ENCODE data around the gene NPHP4.

Gene NPHP4

DNA sequence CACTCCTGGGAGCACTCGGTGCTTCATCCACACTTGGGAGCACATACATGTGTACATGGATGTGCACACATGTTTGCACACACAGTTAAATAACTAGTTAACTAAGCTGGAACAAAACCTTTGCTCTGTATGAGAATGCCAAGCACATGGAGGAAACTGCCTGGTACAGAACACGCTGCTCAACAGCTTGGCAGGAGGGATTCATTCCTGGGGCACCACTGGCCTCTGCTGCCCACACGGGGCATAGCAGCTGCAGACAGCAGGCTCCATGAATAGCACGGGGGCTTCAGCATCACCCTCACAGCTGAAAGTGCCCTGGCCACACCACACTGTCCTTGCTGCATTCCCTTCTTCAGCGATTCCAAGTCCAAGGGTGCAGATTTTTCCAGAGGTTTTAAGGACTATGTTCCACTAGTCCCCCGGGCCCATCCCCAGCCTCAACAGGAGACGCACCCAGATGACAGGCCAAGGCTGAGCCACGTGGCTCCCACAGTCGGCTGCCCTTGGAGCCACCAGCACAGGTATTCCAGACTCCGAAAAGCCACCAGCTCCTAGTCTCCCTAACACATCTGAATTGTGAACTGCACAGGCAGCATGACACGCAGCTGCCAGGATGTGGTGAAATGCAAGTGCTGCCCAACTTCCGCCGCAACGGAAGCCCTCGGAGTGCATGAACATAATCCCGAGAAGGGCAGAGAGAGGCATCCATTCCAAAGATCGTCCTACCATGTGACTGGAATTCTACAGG lies 16.9 kb downstream of the NPHP4 start:
- Mint-ChIP-seq H3K27ac (no peak overlapping the region), H3K9me3 (peaks cover 4% of the 10 kb centered on the region), H3K4me1 (peaks cover 51% of the 10 kb centered on the region), H3K4me3 (no peak overlapping the region), H3K36me3 (ENCODE audit: low read depth) (peaks cover 17% of the 10 kb centered on the region), H3K27me3 (ENCODE audit: low read depth, poor library complexity) (no peaks in the 10 kb centered on the region)
- peak; percentile 62 for DNase-seq
- TF ChIP-seq, protein P1, sequence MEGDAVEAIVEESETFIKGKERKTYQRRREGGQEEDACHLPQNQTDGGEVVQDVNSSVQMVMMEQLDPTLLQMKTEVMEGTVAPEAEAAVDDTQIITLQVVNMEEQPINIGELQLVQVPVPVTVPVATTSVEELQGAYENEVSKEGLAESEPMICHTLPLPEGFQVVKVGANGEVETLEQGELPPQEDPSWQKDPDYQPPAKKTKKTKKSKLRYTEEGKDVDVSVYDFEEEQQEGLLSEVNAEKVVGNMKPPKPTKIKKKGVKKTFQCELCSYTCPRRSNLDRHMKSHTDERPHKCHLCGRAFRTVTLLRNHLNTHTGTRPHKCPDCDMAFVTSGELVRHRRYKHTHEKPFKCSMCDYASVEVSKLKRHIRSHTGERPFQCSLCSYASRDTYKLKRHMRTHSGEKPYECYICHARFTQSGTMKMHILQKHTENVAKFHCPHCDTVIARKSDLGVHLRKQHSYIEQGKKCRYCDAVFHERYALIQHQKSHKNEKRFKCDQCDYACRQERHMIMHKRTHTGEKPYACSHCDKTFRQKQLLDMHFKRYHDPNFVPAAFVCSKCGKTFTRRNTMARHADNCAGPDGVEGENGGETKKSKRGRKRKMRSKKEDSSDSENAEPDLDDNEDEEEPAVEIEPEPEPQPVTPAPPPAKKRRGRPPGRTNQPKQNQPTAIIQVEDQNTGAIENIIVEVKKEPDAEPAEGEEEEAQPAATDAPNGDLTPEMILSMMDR (IDR thresholded peaks at IDR 0.05) = peak; percentile 68

GRCh38 chr1:5974631-5975030 lies 17.6 kb downstream of the NPHP4 start:
- no peak overlapping the region for H3K27ac Mint-ChIP-seq
- no peak overlapping the region for H3K4me3 Mint-ChIP-seq
- TF ChIP-seq, protein P1 (IDR thresholded peaks at IDR 0.05) = no peak
- DNase-seq = no peak
- peaks cover 17% of the 10 kb centered on the region for H3K36me3 Mint-ChIP-seq (ENCODE audit: low read depth)
- H3K9me3 Mint-ChIP-seq = peaks cover 4% of the 10 kb centered on the region
- peaks cover 45% of the 10 kb centered on the region for H3K4me1 Mint-ChIP-seq
- H3K27me3 Mint-ChIP-seq (ENCODE audit: low read depth, poor library complexity) = no peaks in the 10 kb centered on the region

DNA sequence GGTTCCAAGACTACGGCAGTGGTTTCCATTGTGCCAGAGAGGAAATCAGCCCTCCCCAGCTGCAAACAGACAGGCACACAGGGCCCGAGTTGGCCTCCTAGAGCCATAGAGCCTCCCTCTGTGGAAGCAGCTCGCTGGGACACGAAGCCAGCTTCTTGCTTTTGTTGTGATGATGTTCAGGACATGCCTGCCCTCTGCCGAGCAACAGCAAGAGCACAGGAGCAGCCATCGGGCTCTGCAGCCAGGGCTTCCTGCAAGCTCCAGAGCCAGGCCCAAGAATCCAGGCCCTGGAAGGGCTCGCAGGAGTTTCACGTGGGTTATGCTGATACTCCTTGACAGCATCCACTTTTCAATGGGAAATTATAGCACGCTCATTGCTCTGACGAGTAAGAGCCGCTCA lies 18.5 kb downstream of the NPHP4 start:
- Mint-ChIP-seq H3K36me3 (ENCODE audit: low read depth) (peaks cover 17% of the 10 kb centered on the region), H3K9me3 (peaks cover 4% of the 10 kb centered on the region), H3K4me1 (peaks cover 40% of the 10 kb centered on the region), H3K27me3 (ENCODE audit: low read depth, poor library complexity) (no peaks in the 10 kb centered on the region), H3K4me3 (no peak overlapping the region), H3K27ac (no peak overlapping the region)
- no peak for DNase-seq
- TF ChIP-seq, protein P1 (IDR thresholded peaks at IDR 0.05) = no peak

GRCh38 chr1:5972198-5972520 lies 20.1 kb downstream of the NPHP4 start:
- Mint-ChIP-seq H3K27me3 (ENCODE audit: low read depth, poor library complexity) (no peaks in the 10 kb centered on the region), H3K36me3 (ENCODE audit: low read depth) (peaks cover 5% of the 10 kb centered on the region), H3K27ac (no peak overlapping the region), H3K4me3 (no peak overlapping the region), H3K4me1 (peaks cover 32% of the 10 kb centered on the region), H3K9me3 (no peaks in the 10 kb centered on the region)
- DNase-seq = no peak
- TF ChIP-seq, protein P1 (IDR thresholded peaks at IDR 0.05) = no peak

GRCh38 chr1:5971471-5972197 lies 20.6 kb downstream of the NPHP4 start:
- no peaks in the 10 kb centered on the region for H3K27me3 Mint-ChIP-seq (ENCODE audit: low read depth, poor library complexity)
- no peak for DNase-seq
- no peaks in the 10 kb centered on the region for H3K9me3 Mint-ChIP-seq
- H3K36me3 Mint-ChIP-seq (ENCODE audit: low read depth) = no peaks in the 10 kb centered on the region
- no peak overlapping the region for H3K27ac Mint-ChIP-seq
- TF ChIP-seq, protein P1 (IDR thresholded peaks at IDR 0.05) = no peak
- H3K4me3 Mint-ChIP-seq = no peak overlapping the region
- peaks cover 27% of the 10 kb centered on the region for H3K4me1 Mint-ChIP-seq
